Stimulated activated CD4-positive, alpha-beta T cell treated with anti-CD3 and anti-CD28 coated beads, Interleukin-4, amount 100 ng/mL, for 1 hour (primary cell): Measurements from ENCODE around the gene GP1BA.

Experiments used
- DNase-seq: peaks from one replicate; pipeline ENCODE4 v3.0.0-alpha.2; 2020

Gene GP1BA

DNA sequence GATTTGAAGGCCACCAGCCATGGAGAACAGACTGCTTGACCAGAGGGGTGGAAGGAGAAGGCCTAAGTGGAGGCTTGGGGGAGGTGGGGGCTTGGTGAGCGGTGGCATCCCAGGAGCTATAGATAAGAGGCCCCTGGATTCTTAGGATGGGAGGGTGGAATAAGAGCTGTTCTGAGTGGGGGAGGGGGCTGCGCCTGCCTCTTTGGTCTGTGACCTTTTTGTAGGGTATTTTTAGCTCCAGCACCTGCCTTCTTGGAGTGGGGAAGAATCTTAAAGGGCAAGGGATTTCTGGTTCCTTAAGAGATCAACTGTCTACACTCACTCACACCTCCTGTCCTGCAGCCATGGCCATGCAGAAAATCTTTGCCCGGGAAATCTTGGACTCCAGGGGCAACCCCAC, 19.4 kb downstream of the GP1BA start:
- no peak for DNase-seq

DNA sequence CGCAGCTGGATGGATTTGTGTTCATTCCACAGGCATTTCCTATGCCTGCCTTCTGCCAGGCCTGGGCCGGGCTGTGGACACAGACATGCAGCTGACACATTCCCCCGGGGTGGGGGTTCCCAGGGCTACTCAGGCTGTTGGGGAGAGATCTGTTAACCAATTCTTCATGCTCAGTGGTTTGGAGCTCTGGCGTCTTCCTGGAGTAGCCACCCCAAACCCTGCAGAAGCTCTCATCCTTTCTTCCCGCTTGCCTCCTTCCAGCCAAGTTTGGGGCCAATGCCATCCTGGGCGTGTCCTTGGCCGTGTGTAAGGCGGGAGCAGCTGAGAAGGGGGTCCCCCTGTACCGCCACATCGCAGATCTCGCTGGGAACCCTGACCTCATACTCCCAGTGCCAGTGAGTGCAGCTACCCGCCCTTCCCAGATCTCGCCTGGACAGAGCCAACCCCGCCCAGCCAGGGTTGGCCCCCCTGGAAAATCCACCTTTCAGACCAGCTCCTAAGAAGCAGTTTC, 21.4 kb downstream of the GP1BA start:
- DNase-seq: no peak

DNA sequence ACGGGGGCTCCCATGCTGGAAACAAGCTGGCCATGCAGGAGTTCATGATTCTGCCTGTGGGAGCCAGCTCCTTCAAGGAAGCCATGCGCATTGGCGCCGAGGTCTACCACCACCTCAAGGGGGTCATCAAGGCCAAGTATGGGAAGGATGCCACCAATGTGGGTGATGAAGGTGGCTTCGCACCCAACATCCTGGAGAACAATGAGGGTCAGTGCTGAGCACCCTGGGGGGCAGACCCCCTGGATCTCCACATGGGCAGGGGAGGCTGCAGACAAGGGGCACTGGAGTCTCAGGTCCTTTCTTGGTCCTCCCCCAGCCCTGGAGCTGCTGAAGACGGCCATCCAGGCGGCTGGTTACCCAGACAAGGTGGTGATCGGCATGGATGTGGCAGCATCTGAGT, 23.0 kb downstream of the GP1BA start:
- no peak for DNase-seq

DNA sequence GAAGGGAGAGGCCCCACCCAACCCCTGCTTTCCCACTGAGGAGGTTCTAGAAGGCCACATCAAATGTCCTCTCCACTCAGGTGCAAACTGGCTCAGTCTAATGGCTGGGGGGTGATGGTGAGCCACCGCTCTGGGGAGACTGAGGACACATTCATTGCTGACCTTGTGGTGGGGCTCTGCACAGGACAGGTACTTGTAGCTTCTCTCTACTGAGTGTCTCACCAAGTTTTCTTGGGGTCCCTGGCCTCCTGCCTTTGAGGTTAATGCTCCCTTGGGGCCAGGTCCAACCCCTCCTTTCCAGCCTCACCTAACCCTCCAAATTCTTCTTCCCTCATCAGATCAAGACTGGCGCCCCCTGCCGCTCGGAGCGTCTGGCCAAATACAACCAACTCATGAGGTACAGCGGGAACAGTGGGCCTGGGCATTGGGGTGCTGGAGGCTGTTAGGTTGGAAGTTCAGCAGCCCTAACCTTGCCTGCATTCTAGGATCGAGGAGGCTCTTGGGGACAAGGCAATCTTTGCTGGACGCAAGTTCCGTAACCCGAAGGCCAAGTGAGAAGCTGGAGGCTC, 24.5 kb downstream of the GP1BA start:
- DNase-seq: peak; percentile 55

DNA sequence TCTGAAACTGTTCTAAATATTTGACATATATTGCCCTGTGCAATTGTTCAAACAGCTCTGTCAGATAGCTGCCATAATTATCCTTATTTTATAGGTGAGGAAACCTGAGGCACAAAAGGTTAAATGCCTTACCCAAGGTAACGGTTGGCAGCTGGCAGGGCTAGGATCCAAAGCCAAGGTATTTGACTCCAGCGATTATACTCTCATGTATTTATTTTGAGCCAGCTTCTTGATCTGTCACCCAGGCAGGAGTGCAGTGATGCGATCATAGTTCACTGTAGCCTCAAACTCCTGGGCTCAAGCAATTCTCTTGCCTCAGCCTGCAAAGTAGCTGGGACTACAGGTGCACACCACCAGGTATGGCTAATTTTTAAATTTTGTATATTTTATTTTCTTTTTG, 26.0 kb downstream of the GP1BA start:
- DNase-seq: no peak

DNA sequence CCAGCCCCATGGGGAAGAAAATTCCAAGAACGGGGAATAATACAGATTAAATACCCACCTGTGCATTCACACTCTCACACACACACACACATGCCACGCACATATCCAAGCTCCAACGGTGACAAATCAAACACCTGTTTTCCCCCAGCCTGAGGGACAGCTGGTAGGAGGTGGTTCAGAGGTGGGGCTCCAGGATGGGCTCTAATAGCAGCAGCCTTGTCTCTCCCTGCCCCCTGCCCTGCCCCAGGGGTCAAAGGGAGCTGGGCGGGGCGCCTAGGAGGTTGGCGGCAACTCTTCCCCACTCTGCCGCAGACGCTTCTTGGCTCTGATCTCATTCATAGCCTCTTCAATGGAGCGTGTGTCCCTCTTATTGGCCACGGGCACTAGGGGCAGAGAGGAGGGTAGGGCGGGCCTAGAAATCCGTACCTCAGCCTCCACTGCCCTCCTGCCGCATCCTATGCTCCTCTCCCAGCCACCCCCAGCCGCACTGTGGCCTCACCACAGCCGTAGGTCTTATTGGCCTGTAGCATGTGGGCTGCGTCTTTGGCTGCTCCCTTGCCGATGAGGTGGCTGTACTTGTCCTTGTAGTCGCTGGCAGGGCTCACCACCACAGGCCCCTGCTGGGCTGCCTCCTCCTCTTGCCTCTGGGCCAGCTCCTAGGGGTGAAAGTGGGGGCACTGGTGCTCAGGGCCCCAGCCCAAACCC, 27.3 kb downstream of the GP1BA start:
- DNase-seq: no peak

DNA sequence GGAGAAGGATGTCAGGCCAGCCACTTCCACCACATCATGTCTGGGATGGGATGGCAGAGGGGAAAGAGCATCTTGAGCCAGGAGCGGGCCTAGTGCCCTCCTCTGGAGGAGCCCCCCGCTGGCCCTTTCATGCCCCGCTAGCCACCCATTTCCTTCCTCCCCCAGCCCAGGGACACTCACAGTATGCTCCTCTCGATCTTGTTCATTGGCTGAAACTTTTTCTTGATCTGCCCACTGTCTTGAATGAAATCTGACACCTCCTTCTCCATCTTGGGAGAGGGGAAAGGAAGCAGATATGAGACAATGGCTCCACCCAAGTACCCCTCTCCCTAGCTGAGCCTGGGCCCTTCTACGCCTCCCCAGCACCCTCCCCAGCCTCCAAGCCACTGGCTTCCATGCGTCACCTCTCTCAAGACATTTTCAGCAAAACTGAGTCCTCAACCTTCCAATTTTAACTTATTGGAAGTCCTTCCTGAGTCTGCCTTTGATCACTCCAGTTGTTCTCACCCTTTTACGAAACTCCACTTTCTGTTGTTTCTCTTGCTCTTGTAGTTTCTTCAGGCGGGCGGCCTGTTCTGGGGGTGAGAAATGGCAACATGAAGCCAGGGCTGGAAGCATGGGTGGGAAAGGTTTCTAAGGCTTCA, 28.3 kb downstream of the GP1BA start:
- no peak for DNase-seq

DNA sequence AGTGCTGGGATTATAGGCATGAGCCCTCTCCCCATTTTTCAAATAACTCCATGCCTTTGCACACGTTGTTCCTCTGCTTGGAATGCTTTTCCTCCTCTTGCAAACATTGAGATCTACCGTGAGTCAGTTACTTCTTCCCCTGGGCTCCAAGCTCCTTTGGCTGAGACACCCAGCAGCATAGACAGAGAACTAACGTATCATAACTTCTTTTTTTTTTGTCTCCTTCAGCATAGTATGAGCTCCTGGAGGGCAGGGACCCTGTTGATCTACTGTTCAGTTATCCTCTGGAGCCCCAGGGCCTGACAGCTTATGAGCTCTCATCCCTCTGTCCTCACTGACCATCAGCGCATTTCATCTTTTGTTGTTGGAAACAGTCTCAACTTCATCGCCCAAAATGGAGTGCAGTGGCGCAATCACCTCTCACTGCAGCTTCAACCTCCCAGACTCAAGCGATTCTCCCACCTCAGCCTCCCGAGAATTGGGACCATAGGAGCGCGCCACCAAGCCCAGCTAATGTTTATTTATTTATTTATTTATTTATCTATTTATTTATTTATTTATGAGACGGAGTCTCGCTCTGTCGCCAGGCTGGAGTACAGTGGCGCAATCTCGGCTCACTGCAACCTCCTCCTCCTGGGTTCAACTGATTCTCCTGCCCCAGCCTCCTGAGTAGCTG, 33.4 kb downstream of the GP1BA start:
- DNase-seq: no peak

DNA sequence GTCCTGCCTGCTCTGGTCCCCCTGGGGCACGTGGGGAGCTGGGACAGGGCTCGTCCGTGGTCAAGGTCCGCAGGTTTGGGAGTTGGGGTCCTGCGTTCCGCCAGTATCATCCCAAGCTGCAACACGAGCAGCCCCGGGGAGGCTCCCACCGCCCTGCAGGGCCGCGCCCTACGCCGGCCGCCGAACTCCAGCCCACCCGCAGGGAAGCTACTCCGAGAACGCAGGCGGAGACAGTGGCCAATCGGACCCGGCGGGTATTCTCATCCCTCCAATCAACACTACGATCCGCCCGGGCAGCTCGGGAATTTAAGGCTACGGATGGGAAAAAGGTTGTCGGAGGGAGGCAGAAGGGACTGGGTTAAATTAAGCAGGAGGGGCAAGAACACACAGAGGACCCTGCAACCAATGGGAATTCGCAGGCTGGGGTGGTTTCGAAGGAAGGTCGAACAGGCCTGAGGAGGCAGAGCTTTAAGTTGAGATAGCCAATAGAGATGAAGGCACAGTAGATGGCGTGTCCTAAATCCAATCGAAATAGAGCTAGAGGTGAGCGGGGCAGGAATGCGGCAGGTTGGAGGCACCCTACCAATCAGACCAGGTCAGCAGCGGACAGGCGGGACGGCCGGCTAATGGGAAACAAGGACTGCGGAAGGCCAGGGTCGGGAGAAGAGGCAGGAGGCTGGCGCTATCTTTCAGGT, 34.9 kb downstream of the GP1BA start:
- peak; percentile 86 for DNase-seq

DNA sequence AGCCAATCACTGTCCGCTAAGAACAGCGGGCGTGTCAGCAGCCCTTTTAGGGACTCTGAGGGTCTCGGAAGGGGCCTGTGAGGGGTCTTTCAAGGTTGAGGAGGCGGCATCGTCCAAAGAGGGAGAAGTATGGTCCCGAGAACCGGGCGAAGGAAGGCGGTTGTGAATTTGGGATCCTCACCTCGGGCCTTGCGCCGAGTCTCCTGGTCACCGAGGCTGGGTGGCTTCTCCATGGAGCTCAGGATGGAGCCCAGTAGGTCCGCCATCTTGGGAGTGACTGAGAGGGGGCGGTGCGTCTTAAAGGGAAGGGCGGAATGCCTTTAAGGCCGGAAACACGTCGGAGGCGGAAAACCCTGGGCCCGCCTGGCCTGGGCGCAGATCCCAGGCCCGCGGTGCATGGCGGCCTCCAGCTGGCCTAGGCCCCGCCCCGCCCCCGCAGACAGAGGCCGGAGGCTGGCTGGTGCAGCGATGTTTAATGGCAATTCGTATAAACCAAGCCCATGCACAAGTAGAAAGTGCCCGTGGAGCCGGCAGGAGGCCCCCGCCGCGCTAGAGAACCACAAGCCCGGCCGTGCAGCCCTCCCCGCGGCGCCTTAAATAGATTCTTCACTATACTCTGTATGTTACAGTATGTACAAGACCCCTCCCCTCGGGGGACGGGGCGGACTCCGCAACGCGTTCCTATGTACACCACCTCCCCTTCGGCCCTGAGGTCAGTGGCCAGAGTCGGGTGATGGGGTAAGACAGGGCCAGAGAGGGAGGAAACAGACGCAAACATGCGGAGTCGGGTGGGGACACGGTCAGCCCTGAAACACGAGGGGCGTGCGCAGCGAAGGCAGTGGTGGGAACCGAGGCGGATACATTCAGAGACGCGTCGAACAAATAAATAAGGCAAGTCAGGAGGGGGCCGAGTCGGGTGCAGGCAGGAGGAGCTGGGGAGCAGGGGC, 35.7 kb downstream of the GP1BA start, which contains the start of gene SPAG7:
TSS of gene SPAG7 (minus strand) at position 279 of the 947 bp plus-strand sequence. CDS start at position 266, 13 bp downstream.
- peak; percentile 89 for DNase-seq

DNA sequence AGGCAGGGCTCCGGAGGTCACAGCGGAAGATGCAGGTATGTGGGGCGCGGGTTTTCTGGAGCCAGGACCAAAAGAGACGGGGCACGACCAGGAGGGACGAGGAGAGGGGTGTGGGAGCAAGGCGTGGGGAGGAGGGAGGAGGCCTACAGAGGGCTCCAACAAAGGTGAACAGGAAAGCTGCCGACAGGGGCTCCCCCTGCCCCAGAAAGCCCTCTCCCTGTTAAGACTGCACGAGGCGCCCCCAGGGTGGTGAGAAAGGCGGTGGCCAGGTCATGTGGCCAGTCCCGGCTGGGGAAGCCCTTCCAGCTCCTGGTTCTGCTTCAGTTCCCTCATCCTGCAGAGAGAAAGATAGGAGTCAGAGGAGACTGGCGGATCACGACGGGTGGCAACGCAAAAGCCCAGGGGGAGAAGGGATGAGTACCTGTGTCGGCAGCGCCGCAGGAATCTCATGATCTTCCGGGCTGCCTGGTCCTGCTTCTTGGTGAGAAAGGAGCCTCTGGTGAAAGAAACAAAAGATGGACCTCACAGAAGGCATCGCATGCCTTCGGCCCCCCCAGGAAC, 36.5 kb downstream of the GP1BA start:
- peak; percentile 48 for DNase-seq

DNA sequence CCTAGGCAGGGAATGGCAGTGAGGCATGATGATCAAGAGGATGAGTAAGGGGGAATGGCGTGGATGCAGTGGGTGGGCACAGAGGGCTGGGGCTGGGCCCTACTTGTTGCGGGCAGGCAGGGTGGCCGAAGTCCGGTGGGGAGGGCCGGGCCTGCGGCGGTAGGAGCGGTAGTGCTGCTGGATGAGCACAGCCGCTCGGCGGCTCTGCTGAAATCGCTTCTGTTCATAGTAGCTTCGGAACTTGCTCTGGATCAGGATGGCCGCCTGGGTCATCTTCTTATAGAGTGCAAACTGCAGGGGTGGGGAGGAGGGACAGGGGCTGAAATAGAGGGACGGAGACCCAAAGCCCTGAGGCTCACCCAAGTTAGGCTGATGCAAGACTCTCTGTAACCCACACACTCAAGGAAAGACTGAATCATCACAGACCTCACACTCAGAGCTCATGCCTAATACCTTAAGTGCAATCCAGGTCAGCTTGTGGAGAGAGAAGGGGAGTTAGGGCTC, 37.0 kb downstream of the GP1BA start:
- DNase-seq: peak; percentile 34

DNA sequence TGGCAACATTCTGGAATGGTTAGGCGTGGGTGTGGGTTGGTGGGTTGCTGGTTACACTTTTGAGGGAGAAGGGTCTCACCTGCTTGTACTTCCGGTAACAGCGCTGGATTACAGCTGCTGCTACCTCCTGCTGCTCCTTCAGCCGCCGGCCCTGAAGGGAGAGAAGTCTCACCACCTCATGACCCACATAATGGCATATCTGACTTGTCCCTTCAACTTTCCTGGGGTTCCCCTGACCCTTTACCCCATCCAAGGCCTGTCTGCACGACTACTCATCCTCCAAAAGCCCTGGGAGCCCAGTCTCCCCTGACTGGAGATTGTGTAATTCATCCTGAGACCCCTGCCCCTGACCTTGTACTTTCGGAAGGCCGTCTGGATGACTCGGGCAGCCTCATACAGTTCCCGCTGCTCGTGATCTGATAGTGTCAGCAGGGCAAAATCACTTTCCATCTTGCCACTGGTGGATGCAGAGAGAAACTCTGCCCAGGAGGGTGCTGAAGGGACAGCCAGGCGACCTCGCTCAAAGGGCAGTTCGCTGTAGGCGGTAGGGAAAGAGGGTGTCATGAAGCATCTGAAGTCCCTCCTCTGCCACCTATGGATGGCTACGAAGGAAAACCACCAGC, 37.6 kb downstream of the GP1BA start:
- no peak for DNase-seq

DNA sequence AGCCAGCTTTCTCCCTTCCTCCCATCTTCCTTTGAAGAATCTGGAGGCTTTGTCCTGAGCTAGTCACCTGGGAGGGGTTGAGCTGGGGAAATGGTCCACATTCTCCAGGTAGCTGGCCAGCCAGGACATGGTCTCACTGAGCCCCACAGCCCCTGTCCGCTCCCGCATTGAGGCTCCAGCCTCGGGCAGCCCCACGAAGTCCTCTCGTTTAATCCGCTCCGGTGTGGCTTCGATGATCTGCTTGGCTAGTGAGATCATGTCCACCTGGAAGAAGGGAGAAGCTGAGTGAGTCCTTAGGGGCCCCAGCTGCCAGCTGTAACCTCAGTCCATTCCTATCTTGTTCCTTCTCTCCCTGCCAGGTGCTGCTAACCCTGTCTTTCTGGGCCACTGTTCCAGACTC, 38.2 kb downstream of the GP1BA start:
- DNase-seq: no peak

DNA sequence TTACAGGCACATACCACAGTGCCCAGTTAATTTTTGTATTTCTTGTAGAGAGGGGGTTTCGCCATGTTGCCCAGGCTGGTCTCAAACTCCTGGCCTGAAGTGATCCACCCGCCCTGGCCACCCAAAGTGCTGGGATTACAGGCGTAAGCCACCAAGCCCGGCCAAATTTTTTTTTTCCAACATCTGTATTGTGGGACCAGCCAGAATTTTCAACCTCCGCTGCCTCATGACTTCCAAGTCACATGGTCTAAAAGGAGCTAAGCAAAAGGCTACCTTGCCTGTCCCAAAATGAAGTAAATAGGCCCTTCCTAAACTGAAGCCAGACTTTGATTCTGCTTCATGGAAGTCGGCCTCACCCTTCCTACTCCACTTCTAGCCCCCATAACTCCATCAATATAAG, 39.7 kb downstream of the GP1BA start:
- no peak for DNase-seq

DNA sequence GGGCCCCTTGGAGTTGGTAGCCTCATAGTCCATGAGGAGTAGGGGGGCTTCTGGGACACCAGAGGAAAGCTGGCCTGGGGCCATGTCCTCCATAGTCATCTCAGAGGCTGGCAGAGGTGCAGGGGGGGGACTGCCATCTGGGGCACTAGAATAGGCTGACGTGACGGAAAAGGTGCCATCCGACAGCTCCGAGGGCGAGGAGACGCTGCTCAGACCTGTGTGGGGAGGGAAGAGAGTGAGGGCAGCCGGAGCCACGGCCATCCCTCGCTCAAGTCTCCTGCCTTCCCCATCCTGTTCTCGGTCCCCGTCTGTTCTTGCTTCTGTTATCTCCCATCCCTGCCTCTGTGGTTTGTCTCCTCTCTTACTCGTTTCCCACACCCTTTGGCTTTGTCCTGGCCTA, 40.2 kb downstream of the GP1BA start:
- DNase-seq: no peak

DNA sequence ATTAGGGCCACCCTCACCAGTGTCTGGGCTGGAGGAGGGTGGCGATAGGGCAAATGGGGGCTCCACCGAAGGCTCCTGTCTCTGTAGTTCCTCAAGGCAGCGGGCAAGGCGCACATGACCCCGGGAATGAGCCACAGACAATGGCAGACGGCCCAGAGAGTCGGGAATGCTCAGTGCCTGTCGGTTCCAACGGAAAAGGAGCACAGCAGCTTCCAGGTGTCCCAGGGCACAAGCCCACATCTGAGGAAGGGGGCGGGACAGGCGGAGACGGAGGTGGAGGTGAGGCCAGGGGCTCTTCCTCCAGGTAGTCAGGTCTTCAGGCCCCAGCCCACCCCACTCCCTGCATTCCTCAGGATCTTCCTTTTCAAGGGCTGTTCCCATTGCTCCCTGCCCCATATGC, 40.7 kb downstream of the GP1BA start:
- DNase-seq: no peak

DNA sequence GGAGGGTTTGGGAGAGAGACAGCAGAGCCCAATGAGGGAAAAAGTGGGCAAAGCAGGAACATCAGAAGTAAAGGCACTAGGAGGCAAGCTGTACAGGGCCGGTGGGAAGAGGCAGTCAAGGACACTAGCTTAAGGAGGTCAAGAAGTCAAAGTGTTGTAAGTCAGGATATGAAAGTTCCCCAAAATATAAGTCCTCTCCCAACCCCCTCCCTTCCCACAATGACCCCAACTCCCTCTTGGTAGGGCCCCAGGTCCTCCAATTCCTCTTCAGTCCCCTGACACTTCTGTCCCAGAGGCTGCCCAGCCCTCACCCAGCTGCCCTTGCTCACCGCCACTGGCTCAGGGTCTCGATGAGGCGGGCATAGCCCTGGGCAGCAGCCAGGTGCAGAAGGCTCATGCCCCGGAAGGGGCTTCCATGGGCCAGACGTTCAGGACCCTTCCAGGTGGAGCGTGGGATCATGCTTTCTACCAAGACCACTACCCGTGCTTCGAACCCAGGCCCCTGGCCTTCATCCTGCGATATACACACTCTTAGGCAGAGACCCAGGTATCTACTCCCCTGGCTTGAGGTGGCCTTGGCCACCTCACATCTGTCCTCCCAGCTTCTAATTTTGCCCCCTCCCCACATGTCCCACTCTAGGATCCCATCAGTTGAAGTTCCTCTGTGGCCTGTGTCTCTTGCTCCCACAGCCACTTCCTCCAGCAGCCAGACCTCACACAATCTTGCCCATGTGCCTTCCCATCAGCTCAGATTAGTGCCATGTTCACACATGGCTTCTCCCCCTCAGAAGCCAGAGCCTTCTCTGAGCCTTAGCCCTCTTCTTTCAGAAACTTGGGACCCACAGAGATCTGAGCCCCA, 41.4 kb downstream of the GP1BA start:
- no peak for DNase-seq

DNA sequence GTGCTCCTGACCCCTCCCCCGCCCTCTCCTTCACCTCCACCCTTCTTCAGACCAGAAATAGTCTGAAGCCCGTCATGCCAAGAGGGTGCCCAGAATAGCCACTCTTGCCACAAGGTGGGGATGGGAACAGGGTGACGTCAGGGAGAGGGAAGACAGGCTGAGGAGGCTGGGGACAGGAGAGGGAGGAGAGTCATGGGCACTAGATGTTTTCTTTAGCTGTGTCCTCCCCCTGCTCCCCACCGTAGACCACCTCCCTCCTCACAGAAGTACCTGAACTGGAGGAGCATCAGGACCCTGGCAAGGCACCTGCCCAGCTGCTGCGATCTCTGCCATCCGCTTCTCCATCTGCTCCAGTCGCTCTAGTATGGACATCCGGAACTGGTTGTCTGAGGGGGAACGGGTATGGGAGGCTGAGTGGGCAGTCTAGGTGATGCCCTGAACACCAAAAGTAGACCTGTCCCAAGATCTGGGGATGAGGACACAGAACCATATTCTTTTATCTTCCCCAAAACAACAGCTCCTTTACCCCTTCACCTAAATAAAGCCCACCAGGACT, 42.1 kb downstream of the GP1BA start:
- DNase-seq: no peak
